Measurements from ENCODE around the gene ZFYVE28.

DNA sequence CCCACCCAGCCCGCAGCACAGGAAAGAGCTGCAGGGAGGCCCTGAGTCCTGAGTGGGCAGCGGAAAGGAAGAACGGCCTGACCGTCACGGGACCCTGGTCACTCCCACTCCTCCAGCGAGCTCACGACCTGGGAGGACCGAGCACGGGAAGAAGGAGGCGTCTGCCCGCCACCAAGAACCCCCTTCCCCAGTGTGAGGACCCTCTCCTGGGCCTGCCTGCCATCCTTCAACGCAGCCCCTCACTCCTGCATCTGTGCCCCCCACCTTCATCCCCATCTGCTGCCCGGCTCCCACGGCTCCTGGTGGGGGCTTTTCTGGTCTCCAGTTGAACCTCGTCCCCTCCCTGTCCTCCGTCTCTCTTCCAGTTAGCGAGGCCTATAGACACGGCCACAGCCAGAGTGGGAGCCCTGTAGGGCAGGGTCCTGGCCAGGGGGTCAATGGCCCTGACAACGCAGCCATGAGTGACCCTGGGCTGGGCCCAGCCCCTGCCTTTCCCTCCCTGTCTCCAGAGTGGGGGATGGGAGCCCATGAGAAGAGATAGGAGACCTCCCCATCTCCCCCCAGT, 115.2 kb downstream of the ZFYVE28 start:
- TF ChIP-seq, protein P1, sequence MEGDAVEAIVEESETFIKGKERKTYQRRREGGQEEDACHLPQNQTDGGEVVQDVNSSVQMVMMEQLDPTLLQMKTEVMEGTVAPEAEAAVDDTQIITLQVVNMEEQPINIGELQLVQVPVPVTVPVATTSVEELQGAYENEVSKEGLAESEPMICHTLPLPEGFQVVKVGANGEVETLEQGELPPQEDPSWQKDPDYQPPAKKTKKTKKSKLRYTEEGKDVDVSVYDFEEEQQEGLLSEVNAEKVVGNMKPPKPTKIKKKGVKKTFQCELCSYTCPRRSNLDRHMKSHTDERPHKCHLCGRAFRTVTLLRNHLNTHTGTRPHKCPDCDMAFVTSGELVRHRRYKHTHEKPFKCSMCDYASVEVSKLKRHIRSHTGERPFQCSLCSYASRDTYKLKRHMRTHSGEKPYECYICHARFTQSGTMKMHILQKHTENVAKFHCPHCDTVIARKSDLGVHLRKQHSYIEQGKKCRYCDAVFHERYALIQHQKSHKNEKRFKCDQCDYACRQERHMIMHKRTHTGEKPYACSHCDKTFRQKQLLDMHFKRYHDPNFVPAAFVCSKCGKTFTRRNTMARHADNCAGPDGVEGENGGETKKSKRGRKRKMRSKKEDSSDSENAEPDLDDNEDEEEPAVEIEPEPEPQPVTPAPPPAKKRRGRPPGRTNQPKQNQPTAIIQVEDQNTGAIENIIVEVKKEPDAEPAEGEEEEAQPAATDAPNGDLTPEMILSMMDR (conservative IDR thresholded peaks at IDR 0.05): no peak
- no peak for TF ChIP-seq EZH2 (IDR thresholded peaks at IDR 0.05; ENCODE audit: low read depth)
